ENCODE results near the gene HAS3. TPM values are rescaled to one million over a fixed set of nuclear protein-coding genes. Genes with fewer than 3 reads are reported as not detected.

The HAS3 gene
- polyA plus RNA-seq, 1 of the 3 experiments (the other 2 are of a cell fraction): 38.7 TPM

DNA sequence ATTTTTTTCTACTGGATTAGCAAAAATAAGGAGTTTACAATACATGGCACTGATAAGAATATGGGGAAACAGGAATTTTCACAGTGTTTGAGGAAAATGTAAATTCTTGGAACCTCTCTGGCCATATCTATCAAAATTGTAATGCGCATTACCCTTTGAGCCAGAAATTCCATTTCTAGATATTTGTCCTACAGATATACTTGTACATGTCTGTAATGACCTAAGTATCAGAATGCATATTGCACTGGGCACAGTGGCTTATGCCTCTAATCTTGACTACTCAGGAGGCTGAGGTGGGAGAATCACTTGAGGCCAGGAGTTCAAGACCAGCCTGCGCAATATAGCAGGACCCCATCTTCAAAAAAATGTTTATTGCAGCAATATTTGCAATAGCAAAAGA is 25.8 kb upstream of the HAS3 start:
- Histone ChIP-seq H2AFZ (ENCODE audit: low read depth) (no peak overlapping the region), H3F3A (replicated peaks; ENCODE audit: insufficient read depth) (peaks cover 17% of the 10 kb centered on the region), H3K27ac (ENCODE audit: low read depth in 2 of 2, low read length in 1 of 2) (no peak overlapping the region), H3K36me3 (replicated peaks in 1 of 2; ENCODE audit: control insufficient read depth in 1 of 2, insufficient read depth in 2 of 2, low read length in 1 of 2) (no peaks in the 10 kb centered on the region), H3K79me2 (ENCODE audit: insufficient read depth) (no peaks in the 10 kb centered on the region), H3K9me2 (no peaks in the 10 kb centered on the region), H3K9me3 (no peaks in the 10 kb centered on the region), H3K4me1 (ENCODE audit: control insufficient read depth in 1 of 2, insufficient read depth in 2 of 2, low read depth in 1 of 2, low read length in 1 of 2) (peaks cover 0 to 11% of the 10 kb centered on the region in 2 experiments; a peak in 2 of 4 replicates), H3K9ac (no peak overlapping the region), H3K4me2 (no peak overlapping the region), H3K4me3 (ENCODE audit: low read depth in 2 of 2, low read length in 1 of 2) (no peak overlapping the region), H4K20me1 (ENCODE audit: insufficient read depth) (no peaks in the 10 kb centered on the region), H3K27me3 (ENCODE audit: insufficient read depth) (no peaks in the 10 kb centered on the region)
- CTCF ChIA-PET: interaction anchor here (0.7 kb wide), 1 partner anchor 15 kb away, joined by 4 read pairs; no protein-coding TSS in a partner anchor
- TF ChIP-seq, protein P1, sequence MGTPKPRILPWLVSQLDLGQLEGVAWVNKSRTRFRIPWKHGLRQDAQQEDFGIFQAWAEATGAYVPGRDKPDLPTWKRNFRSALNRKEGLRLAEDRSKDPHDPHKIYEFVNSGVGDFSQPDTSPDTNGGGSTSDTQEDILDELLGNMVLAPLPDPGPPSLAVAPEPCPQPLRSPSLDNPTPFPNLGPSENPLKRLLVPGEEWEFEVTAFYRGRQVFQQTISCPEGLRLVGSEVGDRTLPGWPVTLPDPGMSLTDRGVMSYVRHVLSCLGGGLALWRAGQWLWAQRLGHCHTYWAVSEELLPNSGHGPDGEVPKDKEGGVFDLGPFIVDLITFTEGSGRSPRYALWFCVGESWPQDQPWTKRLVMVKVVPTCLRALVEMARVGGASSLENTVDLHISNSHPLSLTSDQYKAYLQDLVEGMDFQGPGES (IDR thresholded peaks at IDR 0.05; ENCODE audit: low read depth, low read length): no peak
- TF ChIP-seq ELF1 (IDR thresholded peaks at IDR 0.05): no peak
- TF ChIP-seq TEAD4 (IDR thresholded peaks at IDR 0.05; ENCODE audit: borderline replicate concordance, insufficient read depth): no peak
- POLR2A ChIA-PET: no interaction called here
- 92% methylated on average over 2 of the region's 2 CpGs for WGBS (ENCODE audit: low lambda C conversion rate)
- DNase-seq: no peak

DNA sequence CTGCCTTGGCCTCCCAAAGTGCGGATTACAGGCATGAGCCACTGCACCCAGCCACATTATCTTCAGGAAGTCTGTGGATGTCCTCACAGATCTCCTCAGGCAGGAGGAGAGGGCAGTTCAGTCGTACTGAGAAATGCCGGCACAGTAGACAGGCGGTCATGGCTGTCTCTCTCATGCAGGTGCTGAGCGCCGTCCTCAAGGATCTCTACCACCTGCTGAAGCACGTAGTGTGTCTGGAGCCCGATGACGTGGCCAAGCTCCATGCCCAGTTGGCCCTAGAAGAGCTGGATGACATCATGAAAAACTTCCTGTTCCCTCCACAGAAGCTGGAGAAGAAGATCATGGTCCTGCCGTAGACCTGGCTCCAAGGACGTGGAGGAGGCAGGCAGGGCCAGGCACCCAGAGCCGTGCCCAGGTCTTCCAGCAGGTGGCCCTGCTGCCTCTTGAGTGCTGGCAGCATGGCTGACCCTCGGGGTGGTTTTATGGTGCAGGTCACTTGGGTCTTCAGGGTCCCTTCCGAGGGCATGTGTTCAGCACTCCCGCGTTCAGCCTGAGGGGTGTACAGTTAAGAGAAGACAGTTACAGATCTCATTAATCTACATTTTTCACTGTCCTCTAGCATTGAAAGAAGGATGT is 22.0 kb upstream of the HAS3 start:
- Histone ChIP-seq H4K20me1 (ENCODE audit: insufficient read depth) (no peaks in the 10 kb centered on the region), H3K27me3 (ENCODE audit: insufficient read depth) (no peaks in the 10 kb centered on the region), H3K4me2 (peak overlapping the region; percentile 59; the same call in 1 of the 2 replicates), H3K4me3 (ENCODE audit: low read depth in 2 of 2, low read length in 1 of 2) (no peak overlapping the region), H3K27ac (ENCODE audit: low read depth in 2 of 2, low read length in 1 of 2) (peak overlapping the region in 1 of 2 experiments; percentile 40; a peak in 1 of 4 replicates), H3K9me2 (no peaks in the 10 kb centered on the region), H2AFZ (ENCODE audit: low read depth) (no peak overlapping the region), H3K9ac (no peak overlapping the region), H3K9me3 (no peaks in the 10 kb centered on the region), H3F3A (replicated peaks; ENCODE audit: insufficient read depth) (peaks cover 7% of the 10 kb centered on the region), H3K4me1 (ENCODE audit: control insufficient read depth in 1 of 2, insufficient read depth in 2 of 2, low read depth in 1 of 2, low read length in 1 of 2) (peaks cover 0 to 11% of the 10 kb centered on the region in 2 experiments; a peak in 2 of 4 replicates), H3K36me3 (replicated peaks in 1 of 2; ENCODE audit: control insufficient read depth in 1 of 2, insufficient read depth in 2 of 2, low read length in 1 of 2) (no peaks in the 10 kb centered on the region), H3K79me2 (ENCODE audit: insufficient read depth) (no peaks in the 10 kb centered on the region)
- no peak for DNase-seq
- CTCF ChIA-PET: interaction anchor here (0.6 to 1.3 kb wide), 5 partner anchors 11 to 185 kb away, joined by 3 read pairs; no protein-coding TSS in a partner anchor
- 98% methylated on average over 9 of the region's 16 CpGs for WGBS (ENCODE audit: low lambda C conversion rate)
- TF ChIP-seq, protein P2, sequence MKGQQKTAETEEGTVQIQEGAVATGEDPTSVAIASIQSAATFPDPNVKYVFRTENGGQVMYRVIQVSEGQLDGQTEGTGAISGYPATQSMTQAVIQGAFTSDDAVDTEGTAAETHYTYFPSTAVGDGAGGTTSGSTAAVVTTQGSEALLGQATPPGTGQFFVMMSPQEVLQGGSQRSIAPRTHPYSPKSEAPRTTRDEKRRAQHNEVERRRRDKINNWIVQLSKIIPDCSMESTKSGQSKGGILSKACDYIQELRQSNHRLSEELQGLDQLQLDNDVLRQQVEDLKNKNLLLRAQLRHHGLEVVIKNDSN (IDR thresholded peaks at IDR 0.05; ENCODE audit: borderline replicate concordance, low read depth): no peak
- TF ChIP-seq RCOR1 (IDR thresholded peaks at IDR 0.05; ENCODE audit: low read length): no peak
- no peak for TF ChIP-seq TEAD4 (IDR thresholded peaks at IDR 0.05; ENCODE audit: borderline replicate concordance, insufficient read depth)
- TF ChIP-seq RAD21 (IDR thresholded peaks at IDR 0.05; ENCODE audit: low read length): 0 out of 2 replicates have a peak, but pooled peaks have one; percentile 9
- TF ChIP-seq FOXM1 (IDR thresholded peaks at IDR 0.05; ENCODE audit: low read depth): no peak
- POLR2A ChIA-PET: no interaction called here

DNA sequence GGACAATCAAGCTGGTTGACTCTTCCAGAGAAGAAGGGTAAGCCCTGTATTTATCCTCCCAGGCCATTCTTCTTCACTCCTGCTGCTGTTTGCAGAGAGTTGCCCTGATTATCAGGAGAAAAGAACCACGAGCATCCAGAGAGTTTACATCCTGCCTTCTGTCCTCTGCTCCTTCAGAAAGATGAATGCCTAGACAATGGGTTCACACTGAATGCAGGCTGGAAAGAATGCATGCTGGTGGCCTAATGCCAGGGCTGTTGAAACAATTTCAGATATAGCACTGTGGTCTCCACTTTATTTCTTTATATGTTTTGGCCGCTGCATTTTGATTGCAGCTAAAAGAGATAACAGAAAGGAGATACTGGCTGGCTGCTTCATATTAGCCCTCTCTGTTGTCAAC is 21.2 kb upstream of the HAS3 start:
- Histone ChIP-seq H3K36me3 (replicated peaks in 1 of 2; ENCODE audit: control insufficient read depth in 1 of 2, insufficient read depth in 2 of 2, low read length in 1 of 2) (no peaks in the 10 kb centered on the region), H3K27ac (ENCODE audit: low read depth in 2 of 2, low read length in 1 of 2) (peak overlapping the region in 1 of 2 experiments; percentile 40; a peak in 2 of 4 replicates), H2AFZ (ENCODE audit: low read depth) (no peak overlapping the region), H3K4me1 (ENCODE audit: control insufficient read depth in 1 of 2, insufficient read depth in 2 of 2, low read depth in 1 of 2, low read length in 1 of 2) (peaks cover 4 to 11% of the 10 kb centered on the region in 2 experiments; a peak in 3 of 4 replicates), H3K4me2 (peak overlapping the region; percentile 59), H3K27me3 (ENCODE audit: insufficient read depth) (no peaks in the 10 kb centered on the region), H3K79me2 (ENCODE audit: insufficient read depth) (no peaks in the 10 kb centered on the region), H3F3A (replicated peaks; ENCODE audit: insufficient read depth) (peaks cover 7% of the 10 kb centered on the region), H3K4me3 (ENCODE audit: low read depth in 2 of 2, low read length in 1 of 2) (no peak overlapping the region), H4K20me1 (ENCODE audit: insufficient read depth) (no peaks in the 10 kb centered on the region), H3K9me3 (no peaks in the 10 kb centered on the region), H3K9ac (no peak overlapping the region), H3K9me2 (no peaks in the 10 kb centered on the region)
- 50% methylated on average over 2 of the region's 2 CpGs for WGBS (ENCODE audit: low lambda C conversion rate)
- ChIA-PET CTCF (interaction anchor here (1.0 to 1.3 kb wide), 3 partner anchors 12 to 182 kb away, joined by 3 to 4 read pairs (median 4); no protein-coding TSS in a partner anchor), POLR2A (no interaction called here)
- TF ChIP-seq POLR2AphosphoS5 (IDR thresholded peaks at IDR 0.05; ENCODE audit: low read depth, low read length) (no peak), TCF12 (IDR thresholded peaks at IDR 0.05) (0 out of 2 replicates have a peak, but pooled peaks have one; percentile 8), FOSL2 (IDR thresholded peaks at IDR 0.05; ENCODE audit: borderline replicate concordance, low read depth) (peak; percentile 3; the same call in 1 of the 2 replicates)
- DNase-seq: no peak
